Sigmoid colon (tissue), 7 donors: ENCODE measurements around the gene CT55. TPM values are rescaled to one million over a fixed set of nuclear protein-coding genes. Genes with fewer than 3 reads are reported as not detected.
"Not testable (repeated sequence)": the region's sequence is repeated elsewhere in the genome, so short reads cannot be mapped to it uniquely, and the experiment has no call there.

Source experiments
- DNase-seq: peaks from one replicate; pipeline ENCODE4 v3.0.0-alpha.2; 2019
- H3K27ac ChIP-seq, 4 donors: fragments of 200-600 bp; sonication (generic); one replicate each; pipeline ENCODE4 v1.5.1; 2016 to 2019; ENCODE audit warnings: mild to moderate bottlenecking in 1 of 4
- H3K27me3 ChIP-seq, 3 donors: fragments of 200-600 bp; sonication (generic); one replicate each; pipeline ENCODE4 v1.5.1; 2019; ENCODE audit warnings: mild to moderate bottlenecking in 1 of 3
- H3K36me3 ChIP-seq, 4 donors: fragments of 200-600 bp; sonication (generic); one replicate each; pipeline ENCODE4 v1.5.1; 2016 to 2019
- H3K4me1 ChIP-seq, 4 donors: fragments of 200-600 bp; sonication (generic); one replicate each; pipeline ENCODE4 v1.5.1; 2017 to 2019
- H3K4me3 ChIP-seq, 4 donors: fragments of 200-600 bp; sonication (generic); one replicate each; pipeline ENCODE4 v1.5.1; 2017 to 2019; ENCODE audit warnings: mild to moderate bottlenecking in 2 of 4, moderate library complexity in 1 of 4
- H3K9me3 ChIP-seq, 4 donors: fragments of 200-600 bp in 3 of 4; sonication (generic) in 3 of 4; one replicate each; pipeline versions ENCODE4 v1.5.1 to v1.6.1; 2013 to 2019
- CTCF ChIP-seq, 4 experiments: fragments of 450-650 bp in 3 of 4; fragments of 200-600 bp in 1 of 4; IDR thresholded peaks; one replicate each; pipeline ENCODE4 v1.5.1; 2016 to 2019; ENCODE audit warnings: antibody characterized with exemption in 4 of 4, mild to moderate bottlenecking in 3 of 4, moderate library complexity in 2 of 4
- EP300 ChIP-seq, 4 donors: sonication (generic); formaldehyde crosslinking; IDR thresholded peaks; one replicate each; pipeline ENCODE4 v1.6.1; 2017; ENCODE audit warnings: antibody characterized with exemption in 4 of 4
- POLR2A ChIP-seq, 2 donors: fragments of 450-650 bp; IDR thresholded peaks; one replicate each; pipeline ENCODE4 v1.6.1; 2016; ENCODE audit warnings: antibody characterized with exemption in 2 of 2, mild to moderate bottlenecking in 2 of 2, moderate library complexity in 2 of 2
- POLR2AphosphoS5 ChIP-seq, 4 donors: sonication (generic); formaldehyde crosslinking; IDR thresholded peaks; one replicate each; pipeline ENCODE4 v1.6.1; 2017; ENCODE audit warnings: antibody characterized with exemption in 4 of 4
- WGBS, 2 donors: extraction: QIAGEN DNeasy Blood & Tissue Kit; methylation state at CpG; one replicate each; pipeline ENCODE4 v1.1.7; 2013; 5-methylcytosine and 5-hydroxymethylcytosine counted together
- intact Hi-C: fragments of 100-400 bp; cut with DNase I; formaldehyde crosslinking; loops from one replicate; pipeline ENCODE4 v1.15.1; 2023
- polyA plus RNA-seq, 3 donors: library from polyadenylated mRNA; stranded (reverse); fragments of 200-250 nt; gene quantifications; one replicate each; pipeline ENCODE4 v1.2.3, GENCODE V29; 2013
- total RNA-seq, 4 donors: library from RNA; depleted of rRNA; stranded (reverse); fragments of >200 nt; gene quantifications; one replicate each; pipeline ENCODE4 v1.1.0, GENCODE V29; 2016
- donor health status: healthy with polysubstance abuse.
- donor health status: Bipolar disorder and iron deficiency.
- donor health status: healthy.

CT55 gene, protein sequence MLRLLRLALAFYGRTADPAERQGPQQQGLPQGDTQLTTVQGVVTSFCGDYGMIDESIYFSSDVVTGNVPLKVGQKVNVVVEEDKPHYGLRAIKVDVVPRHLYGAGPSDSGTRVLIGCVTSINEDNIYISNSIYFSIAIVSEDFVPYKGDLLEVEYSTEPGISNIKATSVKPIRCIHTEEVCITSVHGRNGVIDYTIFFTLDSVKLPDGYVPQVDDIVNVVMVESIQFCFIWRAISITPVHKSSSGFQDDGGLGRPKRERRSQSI
- total RNA-seq (not detected), polyA plus RNA-seq (1 to 10 TPM in 1 of 3 donors, not detected in 2; 1.2 TPM)

DNA sequence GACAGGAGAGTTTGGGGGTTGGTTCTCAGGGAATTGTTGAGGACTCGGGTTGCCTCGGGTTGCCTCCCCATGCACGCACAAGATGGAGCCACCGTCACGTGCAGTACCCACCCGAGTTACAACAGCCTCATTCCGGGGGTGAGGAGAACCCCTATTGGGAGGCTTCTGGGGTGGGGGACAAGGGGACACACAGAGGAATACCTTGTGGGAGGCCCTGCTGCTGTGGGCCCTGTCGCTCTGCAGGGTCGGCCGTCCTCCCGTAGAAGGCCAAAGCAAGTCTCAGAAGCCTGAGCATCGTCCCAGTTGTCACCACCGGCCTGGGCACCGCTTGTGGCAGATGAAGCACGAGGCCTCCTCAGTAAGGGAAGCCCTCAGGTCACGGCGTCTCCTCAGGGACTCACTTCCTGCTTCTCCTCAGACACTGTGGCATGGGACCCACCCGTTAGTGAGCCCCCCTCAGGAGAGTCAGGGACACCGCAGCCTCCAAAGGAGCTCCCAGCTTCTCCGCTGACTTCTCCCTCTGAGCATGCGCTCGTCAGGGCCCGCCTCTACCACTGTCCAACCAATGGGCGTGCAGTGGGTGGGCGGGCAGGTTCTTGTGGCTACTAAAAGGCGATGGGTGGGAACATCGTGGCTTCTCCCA is at the start of gene CT55:
Gene CT55, minus strand, starts transcription at position 522 of the 643 bp plus-strand sequence. Its CDS starts 227 bp downstream, at position 295.
- Histone ChIP-seq H3K27ac (no peak within 1 kb of the TSS), H3K4me1 (no peaks in the 10 kb centered on the region), H3K9me3 (no peaks in the 10 kb centered on the region), H3K36me3 (no peaks in the 10 kb centered on the region), H3K27me3 (no peaks in the 10 kb centered on the region), H3K4me3 (no peak within 1 kb of the TSS)
- WGBS, 2 donors, result 94% methylated on average over 27 of the region's 27 CpGs
- no peak for TF ChIP-seq POLR2A (IDR thresholded peaks at IDR 0.05)
- TF ChIP-seq EP300 (IDR thresholded peaks at IDR 0.05), result no peak
- intact Hi-C loops, result no loop called here
- DNase-seq, result no peak

GRCh38 chrX:135213200-135213844 is 42.1 kb upstream of the CT55 start:
- no peaks in the 10 kb centered on the region for H3K27me3 ChIP-seq
- no peaks in the 10 kb centered on the region for H3K36me3 ChIP-seq
- WGBS, 2 donors, result 77 to 84% methylated on average over 8 of the region's 8 CpGs
- no peak overlapping the region for H3K4me3 ChIP-seq
- no peaks in the 10 kb centered on the region for H3K4me1 ChIP-seq
- TF ChIP-seq EP300 (IDR thresholded peaks at IDR 0.05), result no peak
- no peak for TF ChIP-seq CTCF (IDR thresholded peaks at IDR 0.05)
- no peak for TF ChIP-seq POLR2A (IDR thresholded peaks at IDR 0.05)
- TF ChIP-seq POLR2AphosphoS5 (IDR thresholded peaks at IDR 0.05), result no peak
- intact Hi-C loops, result no loop called here
- DNase-seq, result no peak
- no peaks in the 10 kb centered on the region for H3K9me3 ChIP-seq
- H3K27ac ChIP-seq, result no peak overlapping the region

- H3K36me3 ChIP-seq, H3K4me3 ChIP-seq, H3K4me1 ChIP-seq, DNase-seq, intact Hi-C loops, H3K9me3 ChIP-seq, H3K27me3 ChIP-seq, H3K27ac ChIP-seq: not testable (repeated sequence)
- 32 to 36% methylated on average over 10 to 11 of the region's 11 CpGs for WGBS, 2 donors
- peak in 1 of 4 experiments; percentile 22 for TF ChIP-seq CTCF (IDR thresholded peaks at IDR 0.05)
Measured at GRCh38 chrX:135206427-135206826, 35.2 kb upstream of the CT55 start.

DNA sequence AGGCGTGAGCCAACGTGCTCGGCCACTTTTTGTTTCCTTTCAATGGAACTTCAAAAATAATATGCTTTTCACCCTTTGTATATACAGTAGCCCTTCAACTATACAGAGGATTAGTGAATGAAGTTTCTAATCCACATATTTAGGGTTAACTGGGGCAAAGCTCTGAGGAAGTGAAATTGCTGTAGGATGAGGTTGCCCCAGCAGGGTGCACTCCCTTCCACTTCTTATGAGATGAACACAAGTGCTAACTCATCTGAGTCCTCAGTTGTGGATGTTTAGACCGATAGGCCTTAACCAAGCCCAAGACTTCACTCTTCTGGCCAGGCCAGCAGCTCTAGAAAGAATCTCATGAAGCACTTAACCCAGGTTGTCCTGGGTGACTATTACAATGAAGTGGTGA is 29.1 kb upstream of the CT55 start:
- no peak for DNase-seq
- intact Hi-C loops, result no loop called here
- no peaks in the 10 kb centered on the region for H3K9me3 ChIP-seq
- H3K36me3 ChIP-seq, result no peaks in the 10 kb centered on the region
- no peak overlapping the region for H3K27ac ChIP-seq
- H3K4me3 ChIP-seq, result no peak overlapping the region
- no peaks in the 10 kb centered on the region for H3K27me3 ChIP-seq
- no peak for TF ChIP-seq CTCF (IDR thresholded peaks at IDR 0.05)
- no peak for TF ChIP-seq POLR2AphosphoS5 (IDR thresholded peaks at IDR 0.05)
- TF ChIP-seq EP300 (IDR thresholded peaks at IDR 0.05), result no peak
- TF ChIP-seq POLR2A (IDR thresholded peaks at IDR 0.05), result no peak
- no peaks in the 10 kb centered on the region for H3K4me1 ChIP-seq
- 81 to 86% methylated on average over 4 of the region's 4 CpGs for WGBS, 2 donors

DNA sequence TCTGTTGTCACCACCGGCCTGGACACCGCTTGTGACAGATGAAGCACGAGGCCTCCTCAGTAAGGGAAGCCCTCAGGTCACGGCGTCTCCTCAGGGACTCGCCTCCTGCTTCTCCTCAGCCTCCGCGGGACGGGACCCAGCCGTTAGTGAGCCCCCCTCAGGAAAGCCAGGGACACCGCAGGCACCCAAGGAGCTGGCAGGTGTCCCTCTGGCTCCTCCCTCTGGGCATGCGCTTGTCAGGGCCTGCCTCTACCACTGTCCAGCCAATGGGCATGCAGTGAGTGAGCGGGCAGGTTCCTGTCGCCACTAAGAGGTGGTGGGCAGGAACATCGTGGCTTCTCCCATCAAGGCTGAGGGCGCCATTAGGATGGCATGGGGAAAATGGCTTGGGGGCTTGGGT is 23.5 kb upstream of the CT55 start:
- WGBS, 2 donors, result 84 to 89% methylated on average over 16 of the region's 16 CpGs
- intact Hi-C loops, result no loop called here
- no peaks in the 10 kb centered on the region for H3K36me3 ChIP-seq

More for the DNA sequence above, 23.5 kb upstream of the CT55 start:
- no peak overlapping the region for H3K27ac ChIP-seq
- H3K4me3 ChIP-seq, result no peak overlapping the region
- H3K4me1 ChIP-seq, result no peaks in the 10 kb centered on the region
- no peaks in the 10 kb centered on the region for H3K27me3 ChIP-seq
- H3K9me3 ChIP-seq, result no peaks in the 10 kb centered on the region
- DNase-seq, result no peak
- no peak for TF ChIP-seq CTCF (IDR thresholded peaks at IDR 0.05)
- no peak for TF ChIP-seq POLR2AphosphoS5 (IDR thresholded peaks at IDR 0.05)
- no peak for TF ChIP-seq POLR2A (IDR thresholded peaks at IDR 0.05)
- TF ChIP-seq EP300 (IDR thresholded peaks at IDR 0.05), result no peak
